GM19238 (cell line): Measurements from ENCODE around the gene PTPRO.

ENCODE experiments used
- DNase-seq: peaks from one replicate; pipeline ENCODE4 v3.0.0; 2011; ENCODE audit warnings: low spot score; ENCODE audit not compliant: insufficient read length

PTPRO gene

DNA sequence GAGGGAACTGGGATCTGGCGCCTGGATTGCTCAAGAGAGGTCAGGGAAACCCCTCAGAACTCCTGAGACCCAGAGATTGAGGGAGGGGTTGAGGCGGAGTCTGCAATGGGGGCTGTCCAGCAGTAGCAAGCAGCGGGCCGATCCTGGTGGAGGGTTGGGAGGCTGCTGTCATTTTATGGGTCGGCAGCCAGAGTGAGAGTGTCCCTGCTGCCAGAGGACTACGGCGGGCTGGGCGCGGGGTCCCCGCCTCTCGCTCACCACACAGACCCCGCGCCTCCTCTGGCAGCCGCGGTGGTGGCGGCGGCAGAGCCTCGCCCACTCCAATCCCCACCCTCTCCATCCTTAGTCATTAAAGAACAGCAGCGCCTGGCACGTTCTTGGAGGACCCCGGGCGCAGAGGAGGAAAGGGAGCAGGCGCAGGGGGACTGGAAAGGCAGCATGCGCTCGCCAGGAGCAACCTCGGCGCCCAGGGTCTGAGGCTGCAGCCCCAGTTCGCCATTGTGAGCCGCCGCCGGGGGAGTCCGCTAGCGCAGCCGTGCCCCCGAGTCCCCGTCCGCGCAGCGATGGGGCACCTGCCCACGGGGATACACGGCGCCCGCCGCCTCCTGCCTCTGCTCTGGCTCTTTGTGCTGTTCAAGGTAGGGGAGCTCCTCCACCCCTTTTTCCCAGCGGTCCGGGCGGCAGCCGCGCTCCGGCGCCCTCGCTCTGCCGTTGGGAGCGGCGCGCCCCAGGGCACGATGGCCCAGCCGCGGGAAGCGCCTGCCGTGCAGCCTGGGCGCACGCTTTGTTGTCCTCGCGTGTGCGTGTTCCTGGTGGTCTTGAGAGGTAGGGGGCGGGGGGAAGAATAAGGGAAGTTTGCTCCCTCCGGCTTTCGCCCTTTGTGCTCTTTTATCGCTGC lies at the start of gene PTPRO:
Gene PTPRO (plus strand): TSS at position 345 of the 898 bp plus-strand sequence.
- DNase-seq, result no peak

- no peak for DNase-seq
These were observed 48.4 kb upstream of the PTPRO start for GRCh38 chr12:15273896-15274295.

- no peak for DNase-seq
These were observed 47.7 kb upstream of the PTPRO start for GRCh38 chr12:15274561-15274967.

DNA sequence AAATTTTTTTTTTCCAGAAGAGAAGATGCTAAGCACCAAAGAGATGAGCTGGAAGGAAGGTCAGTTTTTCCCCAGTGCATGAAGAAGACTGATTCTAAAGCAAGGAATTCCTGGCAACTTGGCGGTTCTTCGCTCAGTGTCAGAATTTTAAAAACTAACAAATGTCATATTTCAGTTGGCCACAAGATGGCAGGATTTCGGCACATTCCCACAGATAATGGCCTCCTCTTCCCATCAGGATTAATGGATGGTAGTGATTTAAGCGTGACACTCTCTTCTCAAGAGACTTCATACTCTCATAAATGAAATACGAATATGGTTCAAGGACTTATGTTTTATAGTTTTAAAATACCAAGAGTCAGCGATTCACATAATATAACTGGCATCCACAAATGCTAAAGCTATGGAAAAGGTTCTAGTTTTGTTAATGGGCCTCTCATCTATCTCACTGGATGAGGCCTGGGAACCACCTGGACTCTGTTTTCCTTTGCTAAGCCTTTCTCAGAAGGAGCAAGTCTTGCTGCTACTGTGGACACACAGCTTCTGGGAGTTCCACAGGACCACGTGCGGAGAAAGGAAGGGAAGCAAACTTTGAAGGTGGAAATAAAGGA lies 46.1 kb upstream of the PTPRO start:
- DNase-seq, result no peak

DNA sequence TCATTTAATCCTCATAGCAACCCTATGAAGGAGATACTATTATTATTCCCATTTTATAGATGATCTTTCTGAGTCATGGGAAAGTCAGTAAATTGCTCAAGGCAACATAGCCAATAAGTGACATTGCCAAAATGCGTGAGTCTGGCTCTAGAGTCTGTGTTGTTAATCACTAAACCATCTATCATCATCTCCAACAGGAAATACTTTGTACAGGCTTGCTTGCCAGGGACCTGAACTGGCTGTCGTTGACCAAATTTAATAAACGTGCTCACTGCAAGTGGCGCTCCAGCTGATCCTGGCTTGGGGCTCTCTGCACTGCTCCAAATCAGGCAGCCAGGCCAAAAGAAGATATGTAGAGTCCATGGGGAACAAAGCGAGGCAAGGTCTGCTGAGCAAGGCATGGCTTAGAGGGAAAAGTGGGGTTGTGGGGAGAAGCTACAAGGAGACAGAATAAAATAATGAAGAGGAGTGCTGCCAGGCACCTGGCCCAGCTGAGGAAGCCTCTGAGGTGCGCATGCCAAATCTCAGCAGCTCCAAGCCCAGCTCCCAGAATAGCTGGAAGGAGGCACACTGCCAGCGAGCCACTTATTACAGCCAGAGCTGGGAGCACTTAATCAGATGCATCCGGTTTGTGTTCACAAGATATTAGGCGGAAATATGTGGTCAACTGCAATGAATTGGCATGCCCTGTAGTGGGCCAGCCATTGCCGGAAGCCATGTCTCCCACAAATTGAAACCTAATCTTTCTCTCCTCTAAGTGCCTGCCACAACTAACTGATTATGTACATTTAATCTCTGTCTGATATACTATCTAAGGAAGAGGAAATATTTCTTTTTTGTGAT lies 43.3 kb upstream of the PTPRO start:
- no peak for DNase-seq

DNA sequence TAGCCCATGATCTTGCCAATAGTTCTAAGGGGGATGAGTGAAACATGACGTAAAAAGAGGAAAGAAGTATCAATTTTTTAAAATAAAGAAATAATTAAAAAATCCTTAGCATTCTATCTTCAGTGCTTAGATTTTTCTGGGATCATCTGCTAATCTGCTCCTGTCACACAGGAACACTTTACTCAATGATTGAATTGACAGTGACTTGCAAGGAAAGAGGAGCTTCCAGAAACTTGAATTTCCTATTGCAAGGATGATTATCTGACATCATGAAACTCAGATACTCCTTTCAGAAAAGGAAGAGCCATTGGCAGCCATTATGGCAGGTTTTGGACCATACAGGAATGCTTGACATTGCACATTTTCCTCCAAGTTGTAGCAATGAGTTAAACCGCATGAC lies 41.4 kb upstream of the PTPRO start:
- no peak for DNase-seq

DNA sequence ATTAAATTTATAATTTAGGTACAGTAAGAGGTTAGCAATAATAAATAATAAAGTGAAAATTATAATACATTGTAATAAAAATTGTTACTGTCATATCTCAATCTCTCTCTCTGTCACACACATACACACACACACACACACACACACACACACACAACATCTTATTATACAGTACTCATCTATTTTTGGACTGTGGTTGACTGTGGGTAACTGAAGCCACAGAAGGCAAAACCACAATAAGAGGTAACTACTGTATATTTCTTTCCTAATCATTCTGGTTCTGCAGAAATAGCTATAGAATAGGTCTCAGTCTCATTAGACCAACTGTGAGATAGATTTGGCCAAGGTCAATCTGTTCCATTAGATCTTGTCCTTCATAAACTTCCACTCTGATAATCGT lies 33.1 kb upstream of the PTPRO start:
- no peak for DNase-seq

DNA sequence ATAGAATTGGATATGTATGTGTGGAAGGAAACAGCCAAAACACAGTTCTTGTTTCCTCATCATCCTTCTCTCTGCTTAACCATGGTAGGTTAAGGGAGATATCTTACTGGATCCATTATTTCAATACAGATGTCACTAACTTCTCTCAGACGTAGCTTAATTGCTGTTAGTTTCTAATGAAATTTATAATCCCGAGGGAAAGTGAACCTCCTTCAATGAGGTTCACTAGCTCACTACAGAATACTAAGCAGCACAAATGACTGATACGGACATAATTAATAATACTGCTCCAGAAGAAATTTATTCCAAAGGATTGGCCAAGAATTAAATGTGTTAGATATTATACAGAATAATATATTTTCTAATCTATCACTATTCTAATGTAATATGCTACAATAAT lies 28.6 kb upstream of the PTPRO start:
- DNase-seq, result no peak

GRCh38 chr12:15299947-15300346 lies 22.4 kb upstream of the PTPRO start:
- no peak for DNase-seq

DNA sequence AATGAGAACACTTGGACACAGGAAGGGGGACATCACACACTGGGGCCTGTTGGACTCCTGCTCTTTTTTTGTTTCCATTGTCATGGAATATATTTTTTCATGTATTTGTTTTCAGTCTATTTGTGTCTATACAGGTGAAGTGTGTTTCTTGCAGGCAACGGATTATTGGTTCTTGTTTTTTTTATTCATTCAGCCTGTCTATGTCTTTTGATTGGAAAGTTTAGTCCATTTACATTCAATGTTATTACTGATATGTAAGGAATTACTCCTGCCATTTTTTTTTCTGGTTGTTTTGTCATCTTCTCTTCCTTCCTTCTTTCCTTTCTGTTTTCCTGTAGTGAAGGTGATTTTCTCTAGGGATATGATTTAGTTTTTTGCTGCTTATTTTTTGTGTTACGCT lies 18.0 kb upstream of the PTPRO start:
- no peak for DNase-seq

DNA sequence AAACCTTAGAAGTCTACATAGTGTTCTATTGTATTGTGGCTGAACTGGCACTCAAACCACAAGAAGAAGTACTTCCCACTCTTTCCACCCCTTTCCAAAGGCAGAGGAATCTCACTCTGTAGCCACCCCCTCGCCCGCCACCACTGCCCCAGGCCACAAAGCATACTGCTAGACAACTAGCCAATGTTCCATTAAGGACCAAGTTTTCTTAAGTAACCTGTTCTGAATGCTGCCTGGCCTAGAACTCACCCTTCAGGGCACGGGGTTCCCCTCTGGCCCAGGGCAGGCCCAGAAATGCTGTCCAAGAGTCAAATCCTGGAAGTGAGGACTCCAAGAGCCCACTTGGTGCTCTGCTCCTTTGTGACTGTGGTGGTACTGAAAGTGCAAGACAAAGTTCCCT lies 15.7 kb upstream of the PTPRO start:
- no peak for DNase-seq

- DNase-seq, result no peak
These were observed 15.2 kb upstream of the PTPRO start for GRCh38 chr12:15307079-15307478.

- no peak for DNase-seq
These were observed 3.5 kb upstream of the PTPRO start for GRCh38 chr12:15318841-15319240.

GRCh38 chr12:15320881-15321280 lies 1.4 kb upstream of the PTPRO start:
- no peak for DNase-seq

- DNase-seq, result no peak
These were observed 1.2 kb downstream of the PTPRO start for GRCh38 chr12:15323480-15323879.

GRCh38 chr12:15329891-15330290 lies 7.6 kb downstream of the PTPRO start:
- DNase-seq, result no peak

GRCh38 chr12:15334225-15334624 lies 11.9 kb downstream of the PTPRO start:
- no peak for DNase-seq

DNA sequence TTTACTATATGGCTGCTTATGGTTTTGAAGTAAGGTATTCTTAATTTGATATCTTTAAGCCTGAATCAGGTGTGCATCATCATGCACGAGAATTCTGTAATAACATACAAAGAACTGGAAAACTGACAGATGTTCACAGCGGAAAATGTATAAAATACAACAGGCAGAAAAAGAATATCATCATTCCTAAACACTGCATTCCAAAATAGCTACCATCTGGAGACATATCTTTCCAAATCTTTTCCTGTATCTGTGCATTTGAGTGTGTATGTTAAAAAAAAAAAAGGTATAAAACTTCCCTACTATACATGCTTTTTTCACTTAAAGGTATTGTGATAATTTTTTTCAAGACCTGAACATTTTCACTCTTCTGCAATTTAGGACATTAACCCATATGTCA lies 13.7 kb downstream of the PTPRO start:
- no peak for DNase-seq

- no peak for DNase-seq
These were observed 14.7 kb downstream of the PTPRO start for GRCh38 chr12:15336768-15337553.

GRCh38 chr12:15341371-15341770 lies 19.1 kb downstream of the PTPRO start:
- DNase-seq, result no peak

DNA sequence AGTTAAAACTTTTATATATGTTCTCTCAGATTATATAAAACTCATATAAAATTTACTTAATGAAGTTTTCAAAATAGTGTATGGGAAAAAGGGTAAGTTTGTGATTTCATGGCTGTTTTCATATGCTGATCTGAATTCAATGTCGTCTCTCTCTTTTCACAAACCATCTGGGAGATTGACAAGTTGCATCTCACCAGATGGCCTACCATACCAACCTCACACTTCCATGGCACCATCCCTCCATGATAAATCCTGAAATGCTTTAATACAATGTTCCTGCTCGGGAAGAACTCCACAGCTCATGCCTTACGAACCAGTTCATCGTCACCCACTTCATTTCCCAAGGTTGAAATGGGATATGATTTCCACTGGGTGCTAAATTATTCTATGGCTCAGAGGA lies 22.3 kb downstream of the PTPRO start:
- DNase-seq, result no peak
